ENCODE data around the gene KCNIP4.

GRCh38 chr4:21628916-21629610 lies 319.5 kb downstream of the KCNIP4 start:
- TF ChIP-seq, protein P1, sequence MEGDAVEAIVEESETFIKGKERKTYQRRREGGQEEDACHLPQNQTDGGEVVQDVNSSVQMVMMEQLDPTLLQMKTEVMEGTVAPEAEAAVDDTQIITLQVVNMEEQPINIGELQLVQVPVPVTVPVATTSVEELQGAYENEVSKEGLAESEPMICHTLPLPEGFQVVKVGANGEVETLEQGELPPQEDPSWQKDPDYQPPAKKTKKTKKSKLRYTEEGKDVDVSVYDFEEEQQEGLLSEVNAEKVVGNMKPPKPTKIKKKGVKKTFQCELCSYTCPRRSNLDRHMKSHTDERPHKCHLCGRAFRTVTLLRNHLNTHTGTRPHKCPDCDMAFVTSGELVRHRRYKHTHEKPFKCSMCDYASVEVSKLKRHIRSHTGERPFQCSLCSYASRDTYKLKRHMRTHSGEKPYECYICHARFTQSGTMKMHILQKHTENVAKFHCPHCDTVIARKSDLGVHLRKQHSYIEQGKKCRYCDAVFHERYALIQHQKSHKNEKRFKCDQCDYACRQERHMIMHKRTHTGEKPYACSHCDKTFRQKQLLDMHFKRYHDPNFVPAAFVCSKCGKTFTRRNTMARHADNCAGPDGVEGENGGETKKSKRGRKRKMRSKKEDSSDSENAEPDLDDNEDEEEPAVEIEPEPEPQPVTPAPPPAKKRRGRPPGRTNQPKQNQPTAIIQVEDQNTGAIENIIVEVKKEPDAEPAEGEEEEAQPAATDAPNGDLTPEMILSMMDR (IDR thresholded peaks at IDR 0.05) = no peak
- no peak for TF ChIP-seq POLR2A (IDR thresholded peaks at IDR 0.05)
